Stimulated activated CD4-positive, alpha-beta T cell treated with anti-CD3 and anti-CD28 coated beads, Interleukin-2, amount 100 ng/mL, for 24 hours (primary cell): ENCODE data around the gene IFT172.
"Not testable (repeated sequence)": the region's sequence is repeated elsewhere in the genome, so short reads cannot be mapped to it uniquely, and the experiment has no call there.

Source experiments
- DNase-seq, 2 donors: peaks; one replicate each; pipeline ENCODE4 v3.0.0-alpha.2; 2020

Gene IFT172, protein sequence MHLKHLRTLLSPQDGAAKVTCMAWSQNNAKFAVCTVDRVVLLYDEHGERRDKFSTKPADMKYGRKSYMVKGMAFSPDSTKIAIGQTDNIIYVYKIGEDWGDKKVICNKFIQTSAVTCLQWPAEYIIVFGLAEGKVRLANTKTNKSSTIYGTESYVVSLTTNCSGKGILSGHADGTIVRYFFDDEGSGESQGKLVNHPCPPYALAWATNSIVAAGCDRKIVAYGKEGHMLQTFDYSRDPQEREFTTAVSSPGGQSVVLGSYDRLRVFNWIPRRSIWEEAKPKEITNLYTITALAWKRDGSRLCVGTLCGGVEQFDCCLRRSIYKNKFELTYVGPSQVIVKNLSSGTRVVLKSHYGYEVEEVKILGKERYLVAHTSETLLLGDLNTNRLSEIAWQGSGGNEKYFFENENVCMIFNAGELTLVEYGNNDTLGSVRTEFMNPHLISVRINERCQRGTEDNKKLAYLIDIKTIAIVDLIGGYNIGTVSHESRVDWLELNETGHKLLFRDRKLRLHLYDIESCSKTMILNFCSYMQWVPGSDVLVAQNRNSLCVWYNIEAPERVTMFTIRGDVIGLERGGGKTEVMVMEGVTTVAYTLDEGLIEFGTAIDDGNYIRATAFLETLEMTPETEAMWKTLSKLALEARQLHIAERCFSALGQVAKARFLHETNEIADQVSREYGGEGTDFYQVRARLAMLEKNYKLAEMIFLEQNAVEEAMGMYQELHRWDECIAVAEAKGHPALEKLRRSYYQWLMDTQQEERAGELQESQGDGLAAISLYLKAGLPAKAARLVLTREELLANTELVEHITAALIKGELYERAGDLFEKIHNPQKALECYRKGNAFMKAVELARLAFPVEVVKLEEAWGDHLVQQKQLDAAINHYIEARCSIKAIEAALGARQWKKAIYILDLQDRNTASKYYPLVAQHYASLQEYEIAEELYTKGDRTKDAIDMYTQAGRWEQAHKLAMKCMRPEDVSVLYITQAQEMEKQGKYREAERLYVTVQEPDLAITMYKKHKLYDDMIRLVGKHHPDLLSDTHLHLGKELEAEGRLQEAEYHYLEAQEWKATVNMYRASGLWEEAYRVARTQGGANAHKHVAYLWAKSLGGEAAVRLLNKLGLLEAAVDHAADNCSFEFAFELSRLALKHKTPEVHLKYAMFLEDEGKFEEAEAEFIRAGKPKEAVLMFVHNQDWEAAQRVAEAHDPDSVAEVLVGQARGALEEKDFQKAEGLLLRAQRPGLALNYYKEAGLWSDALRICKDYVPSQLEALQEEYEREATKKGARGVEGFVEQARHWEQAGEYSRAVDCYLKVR (N-terminal part only)

DNA sequence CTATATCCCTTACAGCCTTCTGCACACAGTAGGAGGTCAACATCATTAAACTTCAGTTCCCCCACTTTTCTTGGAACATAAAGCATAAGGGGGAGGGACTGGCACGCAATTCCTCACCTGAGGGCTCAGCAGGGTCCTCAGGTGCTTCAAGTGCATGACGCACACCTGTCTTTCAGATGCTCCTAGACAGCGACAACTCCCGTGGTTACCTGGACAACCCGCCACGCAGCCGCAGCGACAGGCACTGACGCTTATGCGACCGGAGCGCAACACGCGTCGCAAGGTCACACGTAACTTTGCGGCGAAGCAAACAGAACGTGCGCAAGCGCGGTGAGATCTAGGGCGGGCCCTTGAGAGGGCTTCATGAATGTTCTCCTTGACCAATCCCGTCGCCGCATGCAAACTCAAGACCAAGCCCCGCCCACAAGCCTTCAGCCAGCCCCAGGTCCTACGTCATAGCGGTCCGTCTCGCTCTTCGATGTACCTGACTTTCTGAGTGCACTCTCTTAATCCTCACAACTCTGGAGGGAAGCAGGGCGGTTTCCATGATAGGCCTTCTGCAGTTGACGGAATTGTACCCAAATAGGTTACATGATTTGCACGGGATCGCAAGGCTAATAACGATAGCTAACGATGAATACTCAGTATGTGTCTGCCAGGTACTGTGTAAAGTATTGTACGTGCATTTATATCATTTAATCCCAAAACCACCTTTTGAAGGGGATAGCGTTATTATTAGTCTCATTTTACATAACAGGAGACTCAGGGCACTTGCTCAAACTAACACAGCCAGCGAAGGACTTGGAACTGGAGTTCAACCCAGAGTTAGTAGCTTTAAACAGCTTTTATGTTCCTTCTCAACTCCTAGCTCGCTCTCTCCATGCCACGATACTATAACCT lies at the start of gene IFT172:
Gene IFT172, minus strand, starts transcription at position 246 of the 900 bp plus-strand sequence. Its CDS starts 90 bp downstream, at position 156.
- DNase-seq = peak; percentile 99

DNA sequence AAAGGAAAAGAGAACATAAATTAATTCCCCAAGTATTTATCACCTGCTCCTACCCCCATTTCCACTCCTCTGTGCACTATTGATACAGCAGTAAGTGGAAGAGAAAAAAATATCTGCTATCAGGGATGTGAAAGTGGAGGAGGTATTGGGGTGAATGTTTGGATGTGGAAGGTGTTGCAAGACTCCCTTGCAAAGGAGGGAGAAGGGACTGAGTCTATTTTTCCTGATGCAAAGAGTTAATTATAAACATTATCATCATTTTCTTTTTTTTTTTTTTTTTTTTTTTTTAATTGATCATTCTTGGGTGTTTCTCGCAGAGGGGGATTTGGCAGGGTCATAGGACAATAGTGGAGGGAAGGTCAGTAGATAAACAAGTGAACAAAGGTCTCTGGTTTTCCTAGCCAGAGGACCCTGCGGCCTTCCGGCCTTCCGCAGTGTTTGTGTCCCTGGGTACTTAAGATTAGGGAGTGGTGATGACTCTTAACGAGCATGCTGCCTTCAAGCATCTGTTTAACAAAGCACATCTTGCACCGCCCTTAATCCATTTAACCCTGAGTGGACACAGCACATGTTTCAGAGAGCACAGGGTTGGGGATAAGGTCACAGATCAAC lies 49.4 kb upstream of the IFT172 start:
- DNase-seq = not testable (repeated sequence)

DNA sequence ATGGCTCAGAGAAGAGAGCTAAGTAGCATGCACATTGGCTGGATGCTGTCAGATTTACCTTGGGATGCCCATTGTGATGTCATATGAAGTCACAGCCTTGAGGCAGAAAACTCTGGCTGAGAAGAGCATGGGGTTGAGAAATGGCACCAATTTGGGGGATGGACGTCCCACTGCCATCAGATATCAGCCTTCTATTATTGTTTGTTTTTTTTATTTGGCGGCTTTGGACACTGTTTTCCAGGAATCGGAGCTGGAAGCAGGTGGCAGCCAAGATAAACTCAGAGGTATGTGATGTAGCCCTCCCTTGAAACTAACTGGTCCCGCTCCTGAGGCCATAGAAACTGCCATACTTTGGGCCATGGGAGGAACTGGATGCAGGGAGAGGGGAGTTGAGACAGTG lies 47.7 kb upstream of the IFT172 start:
- no peak for DNase-seq

DNA sequence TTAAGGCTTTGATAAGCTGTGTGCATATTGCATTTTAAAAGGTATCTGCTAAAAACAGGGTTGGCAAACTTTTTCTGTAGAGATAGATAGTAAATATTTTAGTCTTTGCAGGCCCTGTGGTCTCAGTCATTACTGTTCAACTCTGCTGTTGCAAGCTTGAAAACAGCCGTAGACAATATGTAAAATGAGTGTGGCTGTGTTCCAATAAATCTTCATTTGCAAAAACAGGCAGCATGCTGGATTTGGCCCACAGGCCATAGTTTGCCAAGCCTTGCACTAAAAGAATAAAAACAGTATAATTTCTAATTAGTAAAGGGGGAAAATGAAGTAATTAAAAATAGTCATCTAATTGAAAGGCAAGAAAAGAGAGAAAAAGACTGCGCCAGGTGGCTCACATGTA lies 42.4 kb upstream of the IFT172 start:
- no peak for DNase-seq

DNA sequence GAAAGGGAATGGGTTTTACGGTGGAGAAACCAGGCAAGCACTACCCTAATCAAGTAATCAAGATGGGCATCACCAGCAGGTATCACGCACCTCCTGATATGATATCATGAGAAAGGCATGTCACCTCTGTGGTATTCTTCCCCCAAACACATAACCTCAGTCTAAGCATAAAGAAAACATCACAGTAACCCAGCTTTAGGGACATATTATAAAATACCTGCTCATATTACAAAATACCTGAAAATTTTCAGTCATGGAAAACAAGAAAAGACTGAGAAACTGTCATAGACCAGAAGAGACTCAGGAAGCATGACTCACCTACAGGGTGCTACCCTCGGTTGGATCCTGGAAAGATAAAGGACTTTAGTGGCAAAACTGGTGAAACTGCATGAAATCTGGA lies 37.6 kb upstream of the IFT172 start:
- DNase-seq = no peak

DNA sequence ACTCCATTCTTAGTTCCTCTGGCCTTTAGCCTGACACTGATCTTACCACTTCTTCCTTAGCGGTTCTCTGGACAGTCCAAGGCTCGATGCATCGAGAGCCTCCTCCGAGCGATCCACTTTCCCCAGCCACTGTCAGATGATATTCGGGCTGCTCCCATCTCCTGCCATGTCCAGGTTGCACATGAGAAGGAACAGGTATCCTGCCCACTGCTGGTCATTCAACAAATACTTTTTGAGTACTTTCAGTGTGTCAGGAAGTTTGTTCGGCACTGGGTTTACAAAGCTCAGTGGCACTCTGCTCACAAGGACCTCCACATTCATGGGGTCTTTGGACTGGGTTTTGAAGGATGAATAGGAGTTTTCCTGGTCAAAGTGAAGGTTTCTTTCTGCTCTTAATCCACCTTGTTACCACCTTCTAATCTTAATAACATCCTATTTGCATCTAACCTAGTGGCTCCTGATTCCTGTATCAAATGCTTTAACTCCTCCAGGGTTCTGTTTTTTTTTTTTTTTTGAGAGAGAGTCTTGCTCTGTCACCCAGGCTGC lies 32.9 kb upstream of the IFT172 start:
- no peak for DNase-seq

DNA sequence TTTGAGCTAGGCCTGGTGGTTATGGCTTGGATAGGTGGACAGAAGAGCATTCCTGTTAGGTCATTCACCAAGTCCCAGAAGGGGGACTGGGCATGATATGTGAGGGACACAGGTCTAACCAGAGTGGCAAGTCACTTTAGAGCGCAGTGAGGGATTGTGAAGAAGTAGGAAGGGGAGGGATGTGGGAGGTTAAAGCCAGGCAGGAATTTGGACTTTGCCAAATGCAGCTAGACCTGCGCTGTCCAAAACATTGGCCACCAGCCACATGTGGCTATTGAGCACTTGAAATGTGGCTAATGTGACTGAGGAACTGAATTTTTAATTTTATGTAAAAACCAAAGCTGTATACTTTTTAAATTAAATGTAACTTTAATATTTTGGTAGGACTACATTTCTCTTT lies 30.8 kb upstream of the IFT172 start:
- no peak for DNase-seq

DNA sequence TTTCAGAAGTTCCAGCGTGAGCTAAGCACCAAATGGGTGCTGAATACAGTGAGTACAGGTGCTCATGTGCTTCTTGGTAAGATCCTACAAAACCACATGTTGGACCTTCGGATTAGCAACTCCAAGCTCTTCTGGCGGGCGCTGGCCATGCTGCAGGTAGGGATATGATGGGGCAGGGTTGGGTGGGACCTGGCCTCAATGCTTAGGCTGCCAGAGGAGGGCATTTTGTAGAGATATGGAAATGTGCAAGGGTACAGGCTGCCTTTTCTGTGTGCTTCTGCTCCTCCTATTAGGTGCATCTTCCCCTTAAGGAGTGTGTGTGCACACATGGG lies 29.2 kb upstream of the IFT172 start:
- DNase-seq = no peak

DNA sequence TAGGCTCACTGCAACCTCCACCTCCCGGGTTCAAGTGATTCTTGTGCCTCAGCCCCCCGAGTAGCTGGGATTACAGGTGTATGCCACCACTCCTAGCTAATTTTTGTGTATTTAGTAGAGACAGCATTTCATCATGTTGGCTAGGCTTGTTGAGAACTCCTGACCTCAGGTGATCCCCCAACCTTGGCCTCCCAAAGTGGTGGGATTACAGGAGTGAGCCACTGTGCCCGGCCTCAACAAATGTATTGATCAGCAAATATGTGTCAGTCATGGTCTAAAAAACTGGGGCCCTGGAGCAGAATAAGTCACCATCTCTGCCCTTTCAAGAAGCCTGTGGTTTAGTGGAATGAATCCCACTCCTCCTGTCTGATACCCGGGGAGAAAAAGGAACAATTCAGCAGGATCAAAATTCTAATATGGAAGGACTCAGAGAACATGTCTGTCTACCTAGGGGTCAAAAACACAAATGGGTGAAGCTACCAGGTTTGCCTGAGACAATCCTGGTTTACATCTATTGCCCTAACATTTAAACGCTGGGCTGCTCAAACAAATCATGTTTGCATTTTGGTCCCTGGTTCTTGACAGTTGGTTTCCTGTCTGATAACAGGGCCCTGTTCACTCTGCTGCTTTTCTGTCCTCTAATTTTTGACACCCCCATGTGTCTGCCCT lies 28.7 kb upstream of the IFT172 start:
- no peak for DNase-seq

DNA sequence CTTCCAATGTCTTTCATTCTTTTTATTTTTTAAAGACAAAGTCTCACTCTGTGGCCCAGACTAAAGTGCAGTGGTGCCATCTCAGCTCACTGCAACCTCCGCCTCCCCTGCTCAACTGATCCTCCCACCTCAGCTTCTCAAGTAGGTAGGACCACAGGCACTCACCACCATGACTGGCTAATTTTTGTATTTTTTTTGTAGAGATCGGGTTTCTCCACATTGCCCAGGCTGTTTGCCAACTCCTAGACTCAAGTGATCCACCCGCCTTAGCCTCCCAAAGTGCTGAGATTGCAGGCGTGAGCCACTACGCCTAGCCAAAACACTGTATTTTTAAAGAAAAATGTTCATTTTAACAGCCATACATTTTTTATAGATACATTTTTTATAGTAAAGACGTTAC lies 19.8 kb upstream of the IFT172 start:
- no peak for DNase-seq

DNA sequence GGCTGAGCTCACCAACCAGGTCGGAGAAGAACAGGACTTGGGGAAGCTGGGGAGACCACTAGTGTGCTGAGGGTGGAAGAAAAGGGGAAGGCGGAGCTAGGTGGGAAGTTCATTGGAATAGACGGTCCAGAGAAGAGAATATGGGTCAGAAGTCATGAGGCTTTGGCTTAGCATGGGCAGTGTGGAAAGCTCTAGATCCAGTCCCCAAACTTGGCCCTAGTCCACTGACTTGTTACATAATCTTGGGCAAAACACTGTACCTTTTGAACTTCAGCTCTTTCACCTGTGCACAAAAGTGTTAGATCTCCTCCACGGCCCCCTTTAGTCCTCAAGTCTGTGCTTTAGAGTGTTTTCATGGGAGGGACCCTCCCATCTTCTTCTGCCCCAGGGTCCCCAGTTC lies 17.8 kb upstream of the IFT172 start:
- DNase-seq = no peak

DNA sequence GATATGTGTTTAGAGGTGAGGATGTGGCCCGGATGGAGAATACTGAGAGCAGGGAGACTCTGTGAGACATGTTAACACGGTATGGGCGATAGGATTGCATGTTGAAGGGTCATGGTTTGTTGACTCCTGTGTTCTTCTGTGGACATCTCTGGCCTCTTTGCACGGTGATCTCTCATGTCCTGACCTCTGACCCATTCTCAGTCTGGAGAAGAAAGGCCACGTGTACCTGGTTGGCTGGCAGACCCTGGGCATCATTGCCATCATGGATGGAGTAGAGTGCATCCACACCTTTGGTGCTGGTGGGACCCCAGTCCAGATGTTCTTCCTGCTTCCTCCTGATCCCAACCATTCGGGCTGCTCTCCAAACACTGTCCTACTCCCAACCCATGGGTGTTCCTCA lies 17.0 kb upstream of the IFT172 start:
- DNase-seq = no peak

DNA sequence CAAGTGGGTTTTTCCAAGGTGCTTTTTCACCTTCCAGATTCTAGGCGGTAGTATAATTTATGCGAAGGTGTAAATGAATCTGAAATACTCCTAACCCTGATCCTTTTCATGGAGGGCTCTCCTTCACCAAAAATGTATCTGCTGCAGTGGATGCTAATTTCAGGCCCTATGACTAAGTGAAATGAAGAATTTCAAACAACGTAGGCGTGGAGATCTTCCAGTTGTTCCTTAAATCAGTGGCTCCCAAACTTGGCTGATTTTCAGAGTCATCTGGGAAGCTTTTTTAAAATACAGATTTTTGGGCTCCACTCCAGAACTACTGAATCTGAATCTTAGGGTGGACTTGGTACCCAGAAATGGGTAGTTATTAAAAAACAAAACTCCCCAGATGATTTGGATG lies 12.6 kb upstream of the IFT172 start:
- DNase-seq = no peak

DNA sequence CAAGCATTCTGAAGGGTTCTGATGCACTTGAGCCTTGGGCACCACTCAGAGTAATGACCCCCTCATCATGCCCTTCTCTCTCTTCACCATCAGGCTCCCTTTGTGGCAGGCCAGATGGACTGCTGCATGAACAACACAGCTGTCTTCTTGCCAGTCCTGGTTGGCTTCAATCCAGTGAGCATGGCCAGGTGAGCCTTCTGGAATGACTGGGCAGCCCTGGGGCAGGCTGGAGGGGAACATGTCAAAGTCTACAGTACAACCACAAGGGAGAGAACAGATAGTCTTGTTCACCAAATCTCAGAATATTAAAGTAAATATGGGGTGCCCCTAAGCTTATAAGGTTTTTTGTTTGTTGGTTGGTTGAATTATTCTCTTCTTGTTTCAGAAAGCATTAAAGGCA lies 11.5 kb upstream of the IFT172 start:
- DNase-seq = no peak

DNA sequence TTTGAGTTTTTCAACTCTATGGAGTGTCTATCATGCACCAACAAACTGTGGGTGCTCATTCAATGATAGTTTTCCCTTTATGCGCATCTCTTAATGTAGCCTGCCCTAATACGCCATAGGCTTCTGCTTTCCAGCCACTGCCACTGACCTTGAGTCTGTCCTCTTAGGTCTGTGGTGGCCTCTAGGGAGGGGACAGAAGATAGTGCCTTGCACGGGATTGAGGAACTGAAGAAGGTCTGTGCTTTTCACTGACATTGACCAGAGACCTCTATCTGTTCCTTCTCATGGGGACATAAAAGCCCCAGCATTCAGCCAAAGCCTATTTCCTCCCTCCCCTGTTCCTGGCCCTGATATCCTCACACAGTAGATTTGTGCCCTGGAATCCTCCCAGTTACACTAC lies 9.4 kb upstream of the IFT172 start:
- no peak for DNase-seq

DNA sequence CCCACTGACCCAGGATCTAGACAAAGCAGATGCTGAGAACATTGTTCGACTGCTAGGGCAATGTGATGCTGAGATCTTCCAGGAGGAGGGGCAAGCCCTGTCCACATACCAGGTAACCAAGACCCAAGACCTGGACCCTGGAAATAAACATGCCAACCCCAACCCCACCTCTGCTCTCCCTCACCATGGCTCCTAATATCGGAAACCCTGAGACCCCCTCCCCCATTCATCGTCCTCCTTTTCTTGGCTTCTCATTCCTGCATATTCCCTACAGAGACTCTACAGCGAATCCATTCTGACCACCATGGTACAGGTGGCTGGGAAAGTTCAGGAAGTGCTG lies 7.7 kb upstream of the IFT172 start:
- no peak for DNase-seq

DNA sequence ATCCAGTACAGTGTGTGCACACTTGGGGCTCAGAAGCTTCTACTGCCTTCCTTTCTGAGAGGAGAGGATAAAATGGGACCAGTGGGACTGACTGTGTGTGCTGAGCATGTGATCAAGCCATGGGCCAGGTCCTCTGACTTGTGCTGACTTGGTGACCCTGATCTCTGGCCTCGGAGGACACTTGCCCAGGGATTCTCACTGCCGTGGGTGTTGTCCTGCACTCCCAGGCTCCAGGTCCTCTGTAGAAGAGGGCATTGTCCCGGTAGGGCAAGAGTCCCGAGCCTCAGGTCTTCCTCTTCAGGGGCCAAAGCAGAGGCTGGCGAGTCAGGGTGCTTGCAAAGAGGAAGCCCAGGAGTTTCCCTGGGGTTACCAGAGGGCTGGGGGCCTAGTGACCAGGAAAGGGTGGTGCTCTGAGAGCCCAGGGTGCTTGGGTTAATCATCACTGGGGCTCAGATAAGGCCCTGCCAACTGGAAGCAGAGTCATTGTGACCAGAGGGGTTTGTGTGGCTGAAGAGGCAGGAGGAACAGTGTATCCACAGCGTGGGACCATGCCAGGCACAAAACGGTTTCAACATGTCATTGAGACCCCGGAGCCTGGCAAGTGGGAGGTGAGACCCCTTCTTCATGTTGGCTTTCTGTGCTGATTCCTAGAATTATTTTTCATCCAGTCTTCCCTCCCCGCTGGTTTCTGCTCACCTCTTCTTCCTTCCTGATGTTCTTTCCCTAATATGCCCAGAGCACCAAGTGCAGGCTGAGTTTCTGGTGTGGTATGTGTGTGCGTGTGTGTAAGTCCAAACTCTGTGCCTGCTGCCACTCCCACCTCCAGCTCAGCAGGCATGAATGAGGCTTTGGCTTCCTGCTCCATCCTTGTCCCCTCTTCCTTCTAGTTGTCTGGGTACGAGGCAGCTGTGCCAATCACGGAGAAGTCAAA lies 7.1 kb upstream of the IFT172 start, which contains the start of gene GCKR:
Gene GCKR, plus strand, starts transcription at position 483 of the 931 bp plus-strand sequence. Its CDS starts 66 bp downstream, at position 549.
- no peak for DNase-seq

DNA sequence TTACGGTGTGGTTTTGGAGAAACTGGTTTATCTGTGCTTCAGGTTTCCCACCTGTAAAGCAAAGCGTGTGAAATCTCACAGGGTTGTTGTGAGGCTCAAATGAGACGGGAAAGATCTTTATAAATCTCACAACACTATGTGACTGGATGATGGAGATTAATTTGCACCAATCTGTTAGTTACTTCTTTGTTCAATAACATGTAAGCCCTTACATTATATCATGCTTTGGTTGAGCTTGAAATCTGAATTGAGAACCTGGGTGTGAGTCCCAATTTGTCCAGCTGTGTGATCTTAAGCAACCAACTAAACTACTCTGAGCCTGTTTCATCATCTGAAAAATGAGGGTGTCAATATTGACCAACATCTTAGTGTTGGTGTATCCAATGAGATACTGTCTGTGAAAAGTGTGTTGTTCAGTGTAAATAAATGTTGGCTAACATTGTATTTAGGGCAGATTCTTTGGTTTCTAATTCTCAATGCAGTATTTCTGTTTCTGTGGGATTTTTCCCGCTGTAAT lies 6.4 kb upstream of the IFT172 start:
- DNase-seq = no peak

DNA sequence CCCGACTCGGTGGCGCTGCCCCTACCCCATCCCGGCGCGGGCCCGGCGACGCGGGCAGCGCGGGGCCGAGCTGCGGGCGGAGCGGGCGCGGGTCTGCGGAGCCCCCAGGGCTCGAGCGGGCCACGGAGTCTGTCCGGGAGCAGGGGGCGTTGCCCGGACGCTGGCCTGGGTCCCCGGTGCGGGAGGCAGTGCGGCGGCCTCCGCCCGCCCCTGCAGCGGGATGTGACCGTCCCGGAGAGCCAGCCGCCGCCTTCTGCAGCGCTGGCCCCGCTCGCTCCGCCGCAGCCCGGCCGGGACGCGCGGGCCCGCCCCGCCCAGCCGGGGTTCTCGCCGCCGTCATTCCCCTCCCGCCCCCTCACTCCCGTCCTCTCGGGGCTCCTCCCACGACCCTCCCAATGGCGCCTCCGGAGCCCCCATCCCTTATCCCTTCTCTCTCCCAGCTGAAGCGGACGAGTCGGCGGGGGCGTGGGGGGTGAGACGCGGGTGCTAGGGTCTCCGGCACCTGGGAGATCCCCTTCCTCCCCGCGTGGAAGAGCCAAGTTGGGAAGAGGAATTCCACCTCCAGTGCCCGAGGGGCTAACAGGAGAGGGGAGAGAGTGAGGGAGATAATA lies 5.5 kb upstream of the IFT172 start, which contains the start of gene FNDC4:
Gene FNDC4, minus strand, starts transcription at position 257 of the 611 bp plus-strand sequence. CDS start 521 bp downstream, outside the sequence.
- DNase-seq = peak in 1 of 2 donors; percentile 28
